ENCODE data around the gene FRY.

FRY gene

DNA sequence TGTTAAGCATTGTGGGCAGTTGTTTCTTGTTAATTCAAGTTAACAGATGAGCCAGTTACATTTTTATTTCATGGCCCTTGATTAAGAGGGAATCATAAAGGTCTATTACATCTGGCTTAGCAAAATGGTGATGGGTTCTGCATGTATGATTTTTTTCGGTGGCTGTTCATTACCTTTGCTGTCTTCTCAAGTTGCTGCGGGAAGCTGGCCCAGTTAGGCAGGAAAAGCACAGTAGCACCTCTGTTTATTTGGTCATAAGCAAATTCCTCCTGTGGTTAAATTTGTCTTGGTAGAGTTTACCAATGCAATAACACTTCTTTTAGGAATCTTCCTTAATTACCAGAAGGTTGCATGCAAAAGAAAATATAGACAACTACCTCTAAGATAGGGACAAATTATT is 104.5 kb downstream of the FRY start:
- no peak for DNase-seq

DNA sequence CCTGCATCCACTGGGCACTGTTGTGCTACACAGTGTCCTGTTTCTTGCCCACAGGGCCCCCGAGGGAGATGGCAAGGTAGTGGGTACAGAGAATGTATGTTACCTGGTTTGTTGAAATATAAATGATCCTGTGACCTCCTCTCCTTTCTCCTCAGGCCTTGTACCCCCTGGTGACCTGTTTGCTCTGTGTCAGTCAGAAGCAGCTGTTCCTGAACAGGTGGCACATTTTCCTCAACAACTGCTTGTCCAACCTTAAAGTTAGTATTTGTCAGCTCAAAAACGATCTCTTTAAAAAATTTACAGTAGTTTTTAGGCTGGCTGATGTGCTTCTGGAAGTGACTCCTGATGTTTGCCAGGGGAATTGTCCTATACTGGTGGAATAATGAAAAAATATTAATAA is 105.1 kb downstream of the FRY start:
- DNase-seq, result no peak

DNA sequence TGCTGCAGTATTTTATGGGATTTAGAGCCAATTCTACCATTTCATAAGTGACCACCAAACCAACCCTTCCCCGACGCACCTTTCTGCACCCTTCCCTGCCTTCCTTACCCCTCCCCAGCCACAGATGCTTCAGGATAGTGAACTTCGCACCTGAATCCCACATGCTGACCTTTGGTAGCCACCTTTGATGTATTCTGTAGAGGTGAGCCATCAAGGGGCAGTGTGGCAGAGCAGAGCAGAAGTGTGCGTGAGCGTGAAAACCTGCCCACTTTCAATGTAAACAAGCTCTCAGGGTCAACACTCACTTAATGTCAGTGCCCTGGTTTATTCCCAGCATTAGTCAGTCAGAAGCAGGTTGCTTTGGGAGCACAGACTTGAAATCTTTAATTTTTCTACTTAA is 107.7 kb downstream of the FRY start:
- no peak for DNase-seq

DNA sequence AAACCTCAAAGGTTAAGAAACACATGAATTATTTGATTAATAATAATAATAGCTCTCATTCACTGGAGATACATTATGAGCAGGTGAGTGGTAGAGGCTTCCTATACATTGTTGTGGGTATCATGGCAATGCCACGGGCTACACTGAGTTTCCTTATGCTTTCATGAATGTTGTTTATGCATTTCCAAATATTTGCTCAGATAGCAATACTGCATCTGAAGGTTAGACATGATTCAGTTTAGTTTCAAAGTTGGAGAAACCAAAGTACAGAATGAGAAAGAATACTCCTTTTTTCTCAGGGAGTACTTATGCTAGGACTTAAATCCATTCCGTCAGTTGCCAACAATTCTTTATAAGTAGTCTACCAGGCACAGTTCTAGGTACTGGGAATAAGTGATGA is 108.5 kb downstream of the FRY start:
- DNase-seq, result no peak

DNA sequence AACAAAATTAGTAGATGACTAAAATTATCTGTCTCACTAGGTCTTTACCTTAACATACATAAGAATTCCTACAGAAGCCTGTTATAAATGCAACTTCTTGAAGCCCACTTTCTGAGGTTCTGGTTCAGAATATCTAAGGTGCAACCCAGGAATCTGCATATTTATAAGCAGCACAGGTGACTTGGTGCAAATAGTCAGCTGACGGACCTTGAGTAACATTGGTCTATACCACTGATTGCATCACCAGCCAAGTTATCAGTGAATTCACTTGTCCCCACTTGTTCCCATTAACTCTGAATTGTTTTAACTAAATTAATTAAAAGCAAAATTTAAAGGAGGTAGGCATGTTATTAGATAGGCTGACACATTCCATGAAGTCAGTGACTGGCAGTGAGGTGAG is 109.9 kb downstream of the FRY start:
- DNase-seq, result no peak

DNA sequence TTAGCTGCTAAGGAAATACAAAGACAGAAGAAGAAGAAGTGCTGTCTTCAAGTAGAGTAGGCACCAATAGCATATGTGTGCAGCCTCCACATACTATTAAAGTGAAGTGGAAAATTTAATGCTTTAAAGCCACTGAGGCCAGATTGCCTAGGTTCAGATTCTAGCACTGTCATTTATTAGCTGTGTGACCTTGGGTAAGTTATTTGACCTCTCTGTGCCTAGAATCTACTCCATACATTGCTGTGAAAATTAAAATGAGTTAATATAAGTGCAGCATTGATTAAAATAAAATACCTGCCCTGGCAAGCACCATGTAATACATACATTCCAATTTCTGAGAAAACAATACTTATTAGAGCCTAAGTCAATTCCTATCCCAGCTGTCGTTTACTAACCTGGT is 110.5 kb downstream of the FRY start:
- no peak for DNase-seq

DNA sequence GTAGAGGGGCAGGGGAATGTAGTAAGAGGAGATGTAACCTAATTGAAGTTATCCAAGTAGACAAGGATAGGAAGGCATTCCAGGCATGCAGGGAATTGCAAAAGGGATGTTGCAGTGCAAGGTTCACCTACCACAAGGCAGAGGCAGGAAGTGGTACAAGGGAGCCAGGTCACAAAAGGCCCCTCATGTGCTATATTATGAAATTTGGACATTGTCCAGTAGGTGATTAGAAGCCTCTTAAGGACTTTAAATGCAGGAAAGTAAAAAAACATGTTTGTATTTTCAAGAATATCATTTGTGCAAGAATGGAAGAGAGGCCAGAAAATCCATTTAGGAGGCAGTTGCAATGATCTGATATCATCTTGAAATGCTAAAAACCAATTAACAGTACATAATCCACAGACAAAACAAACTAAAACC is 111.4 kb downstream of the FRY start:
- DNase-seq, result no peak

DNA sequence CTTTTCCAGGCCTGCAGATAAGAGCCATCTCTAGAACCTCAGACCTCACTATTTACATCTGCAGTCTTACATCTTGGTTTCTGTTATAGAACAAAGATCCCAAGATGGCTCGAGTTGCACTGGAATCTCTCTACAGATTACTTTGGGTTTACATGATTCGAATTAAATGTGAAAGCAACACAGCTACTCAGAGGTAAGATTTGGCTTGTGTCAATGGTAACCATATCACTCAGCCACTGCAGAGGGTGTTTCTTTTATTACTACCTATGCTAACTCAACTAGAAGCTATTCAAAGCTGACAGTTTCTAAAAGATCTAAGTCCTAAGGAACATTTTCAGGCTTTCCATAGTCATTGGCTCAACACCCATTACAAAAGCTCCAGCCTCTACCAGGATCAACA is 115.6 kb downstream of the FRY start:
- no peak for DNase-seq

DNA sequence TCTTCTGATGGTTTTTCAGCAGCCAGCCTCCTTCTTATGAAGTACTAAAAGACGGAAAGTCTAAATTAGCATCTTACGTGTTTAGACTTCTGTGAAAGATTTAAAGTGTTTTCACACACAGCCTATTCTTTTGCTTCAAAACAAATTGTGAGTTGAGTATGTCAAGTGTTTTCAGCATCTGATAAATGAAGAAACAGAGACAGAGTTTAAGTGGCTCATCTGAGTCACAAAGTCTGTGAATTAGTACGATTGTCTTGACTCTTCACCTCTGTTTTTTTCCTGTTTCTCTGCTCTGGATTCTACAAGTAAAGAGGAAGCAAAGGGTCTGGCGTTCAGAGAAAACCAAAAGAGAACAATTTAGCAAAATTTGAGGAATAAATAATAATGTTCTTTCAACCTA is 116.4 kb downstream of the FRY start:
- no peak for DNase-seq

DNA sequence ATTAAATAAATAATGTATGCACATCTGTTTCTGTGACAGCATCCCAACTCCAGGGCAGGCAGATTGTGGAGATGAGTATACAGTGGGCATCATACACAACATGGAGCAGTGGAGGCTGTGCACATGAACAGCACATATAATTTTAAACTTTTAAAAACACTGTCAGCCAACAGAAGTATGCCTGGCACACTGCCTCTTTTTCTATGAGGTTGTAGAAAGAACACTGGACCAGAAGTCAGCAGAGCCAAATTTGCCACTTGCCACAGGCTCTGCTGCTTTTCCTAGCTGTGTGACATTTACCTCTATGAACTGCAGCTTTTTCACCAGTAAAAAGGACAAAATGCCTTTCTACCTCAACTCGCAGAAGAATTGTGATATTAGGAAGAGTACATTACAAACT is 118.7 kb downstream of the FRY start:
- DNase-seq, result no peak

DNA sequence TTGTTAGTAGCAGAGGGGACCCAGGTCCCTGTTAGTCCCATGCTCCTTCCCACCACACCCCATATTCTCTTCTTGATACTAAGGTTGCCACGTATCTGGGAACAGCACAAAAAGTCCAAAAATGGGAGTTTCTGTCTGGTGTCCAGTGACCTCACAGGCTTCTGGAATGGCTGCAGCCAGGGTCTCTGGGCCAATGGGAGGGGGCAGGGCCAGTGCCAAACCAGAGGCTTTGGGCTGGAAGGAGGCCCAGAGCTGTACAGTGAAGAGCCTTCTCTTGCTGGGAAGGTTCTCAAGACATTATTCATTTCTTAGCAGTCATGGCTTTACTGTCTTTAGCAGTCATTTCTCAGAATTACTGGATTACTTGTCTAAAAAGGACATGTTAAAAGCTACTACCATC is 119.2 kb downstream of the FRY start:
- DNase-seq, result no peak

DNA sequence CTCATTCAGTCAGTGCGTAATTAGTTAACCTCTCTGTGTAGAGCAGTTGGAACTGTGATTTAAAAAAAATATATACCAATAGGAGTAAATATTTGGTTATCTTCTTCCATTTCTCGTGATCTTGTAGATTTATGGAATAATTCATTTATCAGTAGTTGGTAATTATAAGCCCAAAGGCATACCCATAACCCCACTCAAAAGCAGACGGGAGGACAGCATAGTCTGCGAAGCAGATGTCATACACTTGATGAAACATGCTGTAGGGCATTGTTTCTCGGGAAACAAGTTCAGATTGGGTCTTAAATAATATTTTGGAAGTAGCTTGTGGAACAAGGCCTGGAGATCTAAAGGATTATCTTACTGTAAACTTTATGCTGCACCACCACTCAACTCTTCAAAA is 119.7 kb downstream of the FRY start:
- no peak for DNase-seq

DNA sequence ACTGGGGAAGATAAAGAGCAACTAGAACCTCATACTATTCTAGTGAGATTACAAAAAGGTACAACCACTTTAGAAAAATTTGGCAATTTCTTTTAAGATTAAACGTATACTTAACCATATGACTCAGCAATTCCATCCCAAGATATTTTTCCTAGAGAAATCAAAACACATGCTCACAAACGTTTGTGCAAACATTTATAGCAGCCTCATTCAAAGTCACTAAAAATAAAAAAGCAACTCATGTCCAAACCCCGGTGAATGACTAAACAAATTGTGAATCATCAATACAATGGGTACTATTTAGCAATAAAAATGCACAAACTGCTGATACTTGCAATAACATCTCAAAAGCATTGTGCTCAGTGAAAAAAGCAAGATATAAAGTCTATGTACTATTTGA is 121.5 kb downstream of the FRY start:
- no peak for DNase-seq

DNA sequence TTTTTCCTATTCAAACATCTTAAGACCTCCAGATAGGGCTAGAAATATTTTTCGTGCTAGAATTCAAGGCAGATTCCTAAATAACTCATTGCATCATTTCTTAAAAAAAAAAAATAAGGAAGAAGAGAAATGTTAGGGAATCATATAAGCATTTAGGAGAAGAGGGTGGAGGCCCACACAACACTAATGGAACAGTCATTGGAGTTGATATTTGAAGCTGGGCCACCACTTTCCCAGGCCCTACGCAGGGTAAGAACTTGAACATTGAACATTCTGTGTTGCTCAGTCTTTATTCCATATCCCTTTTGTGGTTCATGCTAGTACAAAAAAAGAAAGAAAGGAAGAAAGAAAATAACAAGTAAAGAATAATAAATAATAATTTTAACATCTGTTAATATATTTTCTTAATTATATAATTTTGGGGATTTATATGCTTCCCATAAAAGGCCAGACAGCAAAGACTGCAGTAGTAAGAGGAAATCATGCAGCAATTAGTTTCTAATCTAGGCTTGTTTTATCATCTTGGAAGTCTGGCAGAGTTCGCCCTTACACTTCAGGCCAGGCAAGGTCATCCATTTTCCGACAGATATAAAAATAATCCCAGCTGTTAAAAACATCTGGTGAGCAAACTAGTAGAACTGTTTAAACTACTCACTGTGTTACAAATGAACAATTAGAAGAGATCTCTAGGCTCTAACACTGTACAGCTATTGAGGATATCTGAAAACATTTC is 127.7 kb downstream of the FRY start:
- no peak for DNase-seq

DNA sequence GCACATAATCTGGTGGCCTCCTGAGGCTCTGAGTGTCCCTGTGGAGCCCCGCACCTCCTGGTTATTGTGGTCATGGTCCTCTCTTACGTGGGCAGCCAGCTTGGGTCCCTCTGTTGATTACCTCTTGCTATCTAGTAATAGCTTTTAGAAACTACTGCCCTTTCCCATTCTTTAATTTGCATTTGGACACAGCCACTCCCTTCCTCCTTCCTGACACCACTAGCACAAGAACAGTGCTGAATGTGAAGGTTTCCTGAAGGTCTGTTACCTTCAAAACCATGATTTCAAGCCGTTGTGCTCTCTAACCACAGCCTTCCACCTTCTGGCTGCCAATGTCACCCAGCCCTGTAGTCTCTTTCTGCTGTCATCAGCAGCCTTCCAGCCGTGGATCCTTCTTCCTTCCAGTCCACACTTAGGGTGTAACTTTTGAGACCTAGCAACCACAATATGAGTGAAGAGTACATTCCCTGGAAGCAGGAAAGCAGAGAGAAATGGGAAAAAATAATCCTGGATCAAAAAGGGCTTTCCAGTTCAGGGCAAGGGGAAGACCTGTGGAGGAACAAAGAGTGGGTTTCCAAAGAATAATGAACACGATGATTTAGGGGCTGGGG is 130.9 kb downstream of the FRY start:
- no peak for DNase-seq

DNA sequence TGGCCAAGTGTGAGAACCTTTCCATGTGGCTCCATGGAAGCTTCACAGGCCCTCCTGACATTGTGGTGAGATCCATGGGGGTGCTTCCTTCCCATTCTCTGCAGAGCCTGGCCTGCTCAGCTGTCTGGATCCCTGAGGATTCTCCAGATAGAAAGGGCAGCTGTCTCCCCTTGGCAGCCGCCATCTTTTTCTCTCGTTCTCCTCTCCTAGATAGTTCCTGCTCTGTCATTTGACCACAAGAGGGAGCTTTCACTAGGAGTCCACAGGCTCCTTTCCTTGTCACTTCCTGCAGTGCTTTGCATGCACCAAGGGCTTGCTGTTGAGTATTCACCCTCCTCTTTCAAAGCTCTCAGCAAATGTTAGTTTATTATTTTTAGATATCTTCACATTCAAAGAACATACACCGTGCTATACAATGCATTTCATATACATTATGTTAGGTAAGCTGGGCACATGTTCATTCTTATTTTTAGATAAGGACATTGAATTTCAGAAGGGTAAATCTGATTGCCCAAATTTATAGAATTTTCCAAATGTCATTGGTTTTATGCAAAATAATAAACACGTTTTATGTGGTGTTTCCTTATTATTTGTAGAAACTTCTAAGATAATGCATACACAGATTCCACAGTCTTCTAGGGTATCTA is 133.2 kb downstream of the FRY start:
- peak; percentile 36 for DNase-seq

DNA sequence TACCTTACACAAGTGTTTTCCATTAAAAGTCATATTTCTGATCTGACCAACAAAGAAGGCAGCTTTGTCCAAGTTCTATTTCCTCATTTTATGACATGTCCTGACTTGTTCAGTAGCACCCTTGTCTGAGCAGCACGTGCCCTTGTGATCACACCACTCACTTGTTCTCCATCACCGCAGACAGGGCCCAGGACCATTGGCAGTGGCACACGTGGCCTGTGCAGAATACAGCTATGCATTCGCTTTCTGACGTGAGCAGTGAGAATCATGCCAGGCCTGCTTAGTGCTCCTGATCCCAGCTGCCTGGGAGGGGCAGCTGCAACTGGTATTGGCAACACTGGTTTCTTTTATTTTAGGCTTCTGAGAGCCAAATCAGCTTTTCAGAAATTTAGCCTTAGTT is 134.2 kb downstream of the FRY start:
- no peak for DNase-seq

DNA sequence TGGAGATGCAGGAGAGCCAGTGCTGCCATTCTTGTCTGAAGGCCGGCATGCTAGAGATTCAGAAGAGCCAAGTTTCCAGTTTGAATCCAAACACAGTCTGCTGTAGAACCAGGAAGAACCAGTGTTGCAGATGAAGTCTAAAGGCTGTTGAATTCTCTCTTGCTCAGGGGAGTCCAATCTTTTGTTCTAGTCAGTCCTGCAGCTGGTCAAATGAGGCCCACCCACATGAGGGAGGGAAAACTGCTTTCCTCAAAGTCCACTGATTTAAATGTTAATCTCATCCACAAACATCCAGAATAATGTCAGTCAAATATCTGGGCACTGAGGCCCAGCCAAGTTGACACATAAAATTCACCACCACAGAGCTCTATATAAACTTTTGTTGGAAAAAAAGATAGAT is 136.6 kb downstream of the FRY start:
- no peak for DNase-seq

DNA sequence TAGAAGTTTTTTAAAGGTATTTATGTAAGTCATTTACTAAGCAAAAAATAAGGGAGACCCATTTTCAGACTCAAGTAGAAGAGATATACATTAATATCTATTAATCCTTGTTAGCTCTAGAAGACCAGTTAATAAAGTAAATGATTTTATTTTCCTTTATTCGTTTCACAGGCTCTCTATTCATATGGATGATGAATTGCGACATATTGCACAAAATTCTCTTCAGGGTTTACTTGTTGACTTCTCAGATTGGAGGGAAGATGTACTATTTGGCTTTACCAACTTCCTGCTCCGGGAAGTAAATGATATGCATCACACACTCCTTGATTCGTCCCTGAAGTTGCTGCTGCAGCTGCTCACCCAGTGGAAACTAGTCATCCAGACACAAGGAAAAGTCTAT is 139.3 kb downstream of the FRY start:
- no peak for DNase-seq

DNA sequence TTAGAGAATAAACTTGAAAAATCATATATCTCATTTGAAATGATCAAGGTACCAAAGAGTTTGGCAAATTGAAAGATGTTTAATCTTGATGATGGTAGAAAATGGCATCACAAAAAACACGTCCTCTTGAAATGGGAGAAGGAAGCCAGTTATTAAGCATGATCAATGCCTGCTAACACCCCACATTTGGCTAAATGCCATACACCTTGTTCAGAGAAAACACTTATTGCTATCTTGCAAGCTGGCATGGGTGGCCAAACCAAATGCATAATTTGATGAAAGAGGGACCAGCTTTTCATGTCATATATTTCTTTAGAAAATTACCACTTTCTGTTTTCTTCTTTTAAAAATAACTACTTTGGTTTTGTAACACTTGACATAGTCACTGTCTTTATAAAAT is 142.3 kb downstream of the FRY start:
- DNase-seq, result no peak

DNA sequence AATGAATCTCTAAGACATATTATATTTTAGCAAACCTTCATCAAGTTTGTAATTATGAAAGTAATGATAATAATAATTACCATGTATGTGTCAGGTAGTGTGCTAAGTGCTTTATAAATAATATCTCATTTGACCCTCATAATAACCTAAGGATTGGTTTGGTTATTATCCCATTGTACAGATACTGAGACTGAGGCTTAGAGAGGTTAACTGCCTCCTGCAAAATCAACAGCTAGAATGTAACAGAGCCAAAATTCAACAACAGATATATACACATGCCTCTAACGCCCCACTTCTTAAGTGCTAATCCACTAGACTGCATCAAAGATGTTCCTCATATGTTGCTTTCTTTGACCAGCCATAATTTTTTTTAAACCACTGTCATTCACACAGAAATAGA is 142.8 kb downstream of the FRY start:
- no peak for DNase-seq

DNA sequence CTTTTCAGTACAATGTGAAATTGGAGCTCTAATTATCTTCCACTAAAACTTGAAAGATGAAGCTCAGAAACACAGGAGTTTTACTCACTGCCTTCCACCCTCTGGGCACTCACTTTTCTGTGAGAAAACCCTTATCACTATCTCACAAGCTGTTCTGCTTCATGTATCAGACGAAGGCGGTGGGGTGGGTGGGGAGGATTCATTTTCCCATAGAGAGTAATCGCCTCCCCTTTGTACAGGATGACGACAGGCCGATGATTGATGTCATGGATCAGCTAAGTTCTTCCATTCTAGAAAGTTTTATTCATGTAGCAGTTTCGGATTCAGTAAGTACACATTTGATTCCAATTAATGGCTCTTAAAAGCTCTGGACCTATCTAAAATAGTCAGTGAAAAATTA is 143.7 kb downstream of the FRY start:
- no peak for DNase-seq

DNA sequence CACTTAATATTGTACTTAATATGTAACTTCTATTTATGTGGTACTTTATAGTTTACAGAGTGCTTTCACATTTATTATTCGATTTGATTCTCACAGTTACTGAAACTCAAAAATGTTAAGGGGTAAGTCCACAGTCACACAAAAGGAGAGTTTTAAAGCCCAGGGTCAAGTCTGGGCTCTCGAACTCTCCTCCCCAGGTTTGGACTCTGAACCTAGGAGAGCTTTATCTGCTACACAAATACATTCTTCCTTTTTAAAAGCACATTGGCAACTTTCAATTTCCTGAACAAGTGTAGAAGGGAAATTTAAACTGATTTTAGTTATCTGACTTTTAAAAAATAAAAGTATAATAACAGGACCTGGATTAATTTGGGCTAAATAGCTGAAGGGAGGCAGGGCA is 144.4 kb downstream of the FRY start:
- no peak for DNase-seq

DNA sequence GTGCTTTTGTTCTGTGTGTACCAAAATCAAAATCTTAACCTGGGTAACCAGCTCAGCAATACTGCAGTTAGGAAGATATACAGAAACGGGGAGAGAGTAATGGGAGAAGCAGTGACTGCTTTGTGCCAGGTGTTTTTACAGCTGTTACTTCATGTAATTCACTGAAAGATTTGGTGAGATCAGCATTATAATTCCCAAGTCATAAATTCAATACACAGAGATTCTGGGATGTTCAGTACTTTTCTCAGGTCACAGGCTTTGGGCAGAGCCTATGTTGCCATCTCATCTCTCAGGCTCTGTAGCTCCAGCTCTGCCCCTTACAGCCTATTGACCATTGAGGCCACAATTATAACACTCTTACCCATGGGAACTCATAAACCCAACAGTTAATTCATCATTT is 145.1 kb downstream of the FRY start:
- DNase-seq, result no peak

DNA sequence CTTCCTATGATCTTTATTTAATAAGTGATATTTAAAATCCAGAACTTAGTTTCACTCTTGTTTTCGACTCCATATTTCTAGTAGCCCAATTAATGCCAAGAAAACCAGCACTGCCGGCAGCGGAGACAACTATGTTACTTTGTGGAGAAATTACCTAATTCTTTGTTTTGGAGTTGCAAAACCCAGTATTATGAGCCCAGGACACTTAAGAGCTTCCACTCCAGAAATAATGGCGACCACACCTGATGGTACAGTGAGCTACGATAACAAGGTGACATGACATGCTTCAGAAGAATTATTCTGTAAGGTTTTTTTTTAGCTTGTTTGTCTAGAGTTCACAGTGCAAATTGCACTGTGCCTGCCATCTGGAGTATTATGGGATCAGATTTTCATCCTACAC is 147.2 kb downstream of the FRY start:
- DNase-seq, result no peak

Data from CD4-positive, alpha-beta T cell treated with Interleukin-17A for 1 hour (primary cell).